Hepatocyte (in vitro differentiated cells): ENCODE results near the gene UBE2E1.
"Not testable (repeated sequence)": the region's sequence is repeated elsewhere in the genome, so short reads cannot be mapped to it uniquely, and the experiment has no call there.

Source experiments
- CTCF ChIP-seq: fragments of 200-600 bp; sonication (generic); IDR thresholded peaks from 2 replicates; pipeline ENCODE4 v1.5.1; 2016; ENCODE audit warnings: antibody characterized with exemption, mild to moderate bottlenecking; ENCODE audit not compliant: poor library complexity
- EZH2 ChIP-seq: fragments of 200-600 bp; sonication (generic); IDR thresholded peaks from 2 replicates; pipeline ENCODE4 v1.6.1; 2016; ENCODE audit warnings: antibody characterized with exemption, mild to moderate bottlenecking, borderline replicate concordance

- TF ChIP-seq EZH2, CTCF: not testable (repeated sequence)
Observed at GRCh38 chr3:23870663-23871043, 64.9 kb downstream of the UBE2E1 start.
